T-cell (primary cell): ENCODE data around the gene FOXP2. TPM values are rescaled to one million over a fixed set of nuclear protein-coding genes. Genes with fewer than 3 reads are reported as not detected.

ENCODE experiments used
- ATAC-seq, 4 experiments: fragments of 200-7000 bp in 3 of 4; fragments of 150-1000 bp in 1 of 4; cut with Tn5 transposase; replicated peaks in 1 of 4; 1 replicate in 3 of 4; 2 replicates in 1 of 4; pipeline ENCODE4 v1.10.0; 2021; ENCODE audit warnings: moderate library complexity in 3 of 4, mild to moderate bottlenecking in 2 of 4, moderate number of reproducible peaks in 1 of 4
- CTCF ChIA-PET, 2 donors: fragments of 300-600 bp; sonication (Branson Sonifier 250); formaldehyde crosslinking; loops; one replicate each; lab custom pipeline; 2022; ENCODE audit warnings: antibody characterized with exemption in 2 of 2; lab: Charles Lee
- POLR2A ChIA-PET, 2 donors: fragments of 300-600 bp; sonication (Branson Sonifier 250); formaldehyde crosslinking; loops; one replicate each; lab custom pipeline; 2022; ENCODE audit warnings: antibody characterized with exemption in 2 of 2; lab: Charles Lee
- DNase-seq, 35 experiments: peaks; one replicate each; pipeline versions ENCODE4 v3.0.0 to v3.0.0-alpha.2; 2013 to 2023
- H3K27ac ChIP-seq: one replicate; pipeline ENCODE4 v1.5.1; 2013; ENCODE audit warnings: low read length
- H3K27me3 ChIP-seq, 2 experiments: replicated peaks in 1 of 2; 1 replicate in 1 of 2; 2 replicates in 1 of 2; pipeline versions ENCODE4 v1.6.1 to v1.7.0; 2013; ENCODE audit warnings: low read length in 1 of 2, mixed read lengths in 1 of 2; ENCODE audit not compliant: control insufficient read depth in 2 of 2, insufficient read depth in 2 of 2; ENCODE audit errors: extremely low read depth in 1 of 2
- H3K36me3 ChIP-seq, 2 donors: 1 replicate in 1 of 2; 2 replicates in 1 of 2; pipeline versions ENCODE4 v1.6.1 to v1.7.0; 2013; ENCODE audit warnings: low read length in 1 of 2; ENCODE audit not compliant: control insufficient read depth in 2 of 2, insufficient read depth in 1 of 2; ENCODE audit errors: extremely low read depth in 1 of 2
- H3K4me1 ChIP-seq, 2 experiments: 1 replicate in 1 of 2; 2 replicates in 1 of 2; pipeline versions ENCODE4 v1.6.1 to v1.7.0; 2013; ENCODE audit warnings: low read length in 2 of 2, mixed read lengths in 1 of 2; ENCODE audit not compliant: insufficient read depth in 2 of 2, control insufficient read depth in 1 of 2; ENCODE audit errors: extremely low read depth in 1 of 2
- H3K4me3 ChIP-seq, 2 donors: 1 replicate in 1 of 2; 2 replicates in 1 of 2; pipeline versions ENCODE4 v1.5.1 to v1.7.0; 2013; ENCODE audit warnings: mild to moderate bottlenecking in 2 of 2, low read length in 1 of 2, moderate library complexity in 1 of 2; ENCODE audit not compliant: control insufficient read depth in 1 of 2; ENCODE audit errors: extremely low read depth in 1 of 2
- H3K9me3 ChIP-seq: 2 replicates; pipeline ENCODE4 v1.7.0; 2013
- H3K27ac Mint-ChIP-seq, 2 donors: one replicate each; pipeline ENCODE4 v1.8.0; 2020 to 2021; ENCODE audit warnings: mild to moderate bottlenecking in 2 of 2, mixed read lengths in 2 of 2
- H3K27me3 Mint-ChIP-seq, 2 donors: one replicate each; pipeline ENCODE4 v1.8.0; 2021 to 2022; ENCODE audit warnings: mixed read lengths in 2 of 2
- H3K36me3 Mint-ChIP-seq: one replicate; pipeline ENCODE4 v1.8.0; 2021; ENCODE audit warnings: mixed read lengths
- H3K4me1 Mint-ChIP-seq, 3 donors: one replicate each; pipeline ENCODE4 v1.8.0; 2020 to 2022; ENCODE audit warnings: mixed read lengths in 3 of 3, mild to moderate bottlenecking in 1 of 3
- H3K4me3 Mint-ChIP-seq, 3 donors: one replicate each; pipeline ENCODE4 v1.8.0; 2020 to 2022; ENCODE audit warnings: mild to moderate bottlenecking in 3 of 3, mixed read lengths in 3 of 3, moderate library complexity in 3 of 3
- H3K9me3 Mint-ChIP-seq, 3 donors: one replicate each; pipeline ENCODE4 v1.8.0; 2020 to 2022; ENCODE audit warnings: mixed read lengths in 3 of 3
- WGBS: methylation state at CpG from one replicate; pipeline ENCODE4 v1.1.5; 2013; ENCODE audit warnings: missing lambda C conversion rate; ENCODE audit not compliant: insufficient coverage; 5-methylcytosine and 5-hydroxymethylcytosine counted together
- total RNA-seq, 35 experiments: library from RNA in 6 of 35; stranded (reverse) in 6 of 35; fragments of 120-200 nt in 1 of 35; gene quantifications; one replicate each; pipeline versions ENCODE4 v1.2.1 to v1.2.4 and lab custom pipeline; 2013 to 2026

The FOXP2 gene
- total RNA-seq, 5 donors from 2014 or later (not counting 1 experiment from before 2014, with no cell fraction given) = 0.19 TPM; not detected in 4

DNA sequence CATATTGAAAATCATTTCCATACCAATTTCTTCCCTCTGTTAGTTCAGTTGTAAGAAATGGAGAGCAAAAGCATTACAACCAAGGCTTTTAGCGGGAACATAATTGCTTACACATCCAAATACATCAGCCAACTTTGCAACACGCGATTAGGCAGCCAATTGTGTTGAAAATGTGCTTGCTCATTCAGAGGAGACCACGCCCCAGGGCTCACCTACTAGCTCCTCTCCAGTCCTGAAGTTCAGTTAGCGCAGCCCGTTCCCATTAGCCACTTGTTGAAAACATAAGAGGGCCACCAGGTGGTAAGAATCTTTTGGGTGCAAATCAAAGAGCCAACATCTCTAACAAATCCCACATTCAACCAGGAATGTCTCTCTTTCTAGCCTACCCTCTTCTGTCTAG is 294.0 kb downstream of the FOXP2 start:
- Mint-ChIP-seq H3K27ac (no peak overlapping the region), H3K36me3 (no peaks in the 10 kb centered on the region), H3K9me3 (no peaks in the 10 kb centered on the region), H3K4me3 (no peak overlapping the region), H3K27me3 (peaks cover 0 to 9% of the 10 kb centered on the region in 2 donors), H3K4me1 (no peaks in the 10 kb centered on the region)
- Histone ChIP-seq H3K36me3 (no peaks in the 10 kb centered on the region), H3K27ac (no peak overlapping the region), H3K27me3 (no peaks in the 10 kb centered on the region), H3K4me1 (no peaks in the 10 kb centered on the region), H3K9me3 (no peaks in the 10 kb centered on the region), H3K4me3 (no peak overlapping the region)
- 14% methylated on average over 1 of the region's 6 CpGs for WGBS
- ChIA-PET POLR2A (no interaction called here), CTCF (no interaction called here)
- ATAC-seq (no peak), DNase-seq (no peak)

DNA sequence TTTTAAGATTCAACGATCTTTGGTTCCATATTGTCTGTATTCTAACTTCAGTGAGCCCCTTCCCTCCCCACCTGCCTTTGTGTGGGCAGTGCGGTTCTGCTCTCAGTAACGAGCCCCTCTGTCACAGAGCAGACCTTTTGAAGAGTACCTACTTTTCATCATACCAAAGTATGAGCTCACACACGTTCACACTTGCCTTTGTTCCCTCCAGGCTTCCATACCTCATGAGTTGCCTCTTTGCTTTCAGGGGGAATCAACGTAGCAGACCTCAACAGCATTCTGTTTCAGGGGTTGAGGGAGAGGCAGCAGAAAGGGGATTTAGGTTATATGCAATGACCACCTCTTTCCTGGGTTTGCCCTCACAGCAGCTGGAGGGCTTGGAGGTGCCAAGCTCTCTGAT is 295.9 kb downstream of the FOXP2 start:
- Mint-ChIP-seq H3K9me3 (no peaks in the 10 kb centered on the region), H3K4me3 (no peak overlapping the region), H3K27ac (no peak overlapping the region), H3K27me3 (peaks cover 0 to 9% of the 10 kb centered on the region in 2 donors), H3K4me1 (no peaks in the 10 kb centered on the region), H3K36me3 (no peaks in the 10 kb centered on the region)
- no peak for DNase-seq
- Histone ChIP-seq H3K27me3 (no peaks in the 10 kb centered on the region), H3K36me3 (no peaks in the 10 kb centered on the region), H3K27ac (no peak overlapping the region), H3K4me3 (no peak overlapping the region), H3K9me3 (no peaks in the 10 kb centered on the region), H3K4me1 (no peaks in the 10 kb centered on the region)
- CTCF ChIA-PET = interaction anchor here in 1 of 2 donors (0.5 kb wide), 1 partner anchor 760 kb away, joined by 3 read pairs; no protein-coding TSS in a partner anchor
- POLR2A ChIA-PET = interaction anchor here in 1 of 2 donors (0.6 kb wide), 1 partner anchor 578 kb away, joined by 6 read pairs; no protein-coding TSS in a partner anchor
- WGBS = 83% methylated on average over 2 of the region's 5 CpGs
- ATAC-seq = no peak

DNA sequence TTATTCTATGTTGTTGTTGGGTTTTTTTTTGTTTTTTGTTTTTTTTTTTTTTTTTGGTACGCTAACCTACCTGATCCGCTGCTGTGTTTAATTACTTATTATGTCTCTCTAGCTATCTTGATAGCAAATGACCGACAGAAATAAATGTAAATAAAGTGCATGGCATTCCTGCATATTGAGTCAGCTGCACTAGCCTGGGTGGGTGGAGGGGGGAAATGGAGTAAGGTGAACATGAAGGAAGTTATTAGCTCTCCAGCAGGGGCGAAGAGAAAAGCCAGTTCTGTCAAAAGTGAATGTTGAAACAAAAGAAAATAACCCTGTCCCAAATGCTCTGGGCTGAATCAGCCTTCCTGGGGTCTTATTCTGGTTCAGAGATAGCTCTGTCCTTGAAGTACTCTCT is 296.6 kb downstream of the FOXP2 start:
- Mint-ChIP-seq H3K4me3 (no peak overlapping the region), H3K27me3 (peaks cover 0 to 9% of the 10 kb centered on the region in 2 donors), H3K4me1 (no peaks in the 10 kb centered on the region), H3K9me3 (no peaks in the 10 kb centered on the region), H3K36me3 (no peaks in the 10 kb centered on the region), H3K27ac (no peak overlapping the region)
- WGBS = 74% methylated on average over 2 of the region's 4 CpGs
- no peak for ATAC-seq
- POLR2A ChIA-PET = no interaction called here
- Histone ChIP-seq H3K9me3 (no peaks in the 10 kb centered on the region), H3K27ac (no peak overlapping the region), H3K4me3 (no peak overlapping the region), H3K4me1 (no peaks in the 10 kb centered on the region), H3K27me3 (no peaks in the 10 kb centered on the region), H3K36me3 (no peaks in the 10 kb centered on the region)
- DNase-seq = no peak
- CTCF ChIA-PET = no interaction called here

DNA sequence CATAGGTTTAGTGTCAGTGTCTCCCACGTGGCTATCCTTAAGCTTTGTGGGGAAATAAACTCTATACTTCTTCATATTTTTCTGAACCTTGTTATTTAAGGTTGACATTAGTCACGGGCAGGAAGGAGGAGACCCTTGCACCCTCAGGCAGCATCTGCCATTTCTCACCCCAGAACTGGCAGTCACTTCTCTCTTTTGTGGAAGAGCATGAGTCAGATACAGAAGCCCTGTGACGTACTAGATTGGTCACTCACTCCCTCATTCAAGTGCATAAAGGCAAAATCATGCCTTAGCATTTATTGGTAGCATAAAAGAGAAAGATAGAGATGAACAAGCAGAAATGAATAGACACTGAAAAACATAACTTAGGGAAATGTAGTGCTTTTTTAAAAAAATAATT is 301.3 kb downstream of the FOXP2 start:
- Mint-ChIP-seq H3K36me3 (no peaks in the 10 kb centered on the region), H3K27me3 (no peaks in the 10 kb centered on the region)

DNA sequence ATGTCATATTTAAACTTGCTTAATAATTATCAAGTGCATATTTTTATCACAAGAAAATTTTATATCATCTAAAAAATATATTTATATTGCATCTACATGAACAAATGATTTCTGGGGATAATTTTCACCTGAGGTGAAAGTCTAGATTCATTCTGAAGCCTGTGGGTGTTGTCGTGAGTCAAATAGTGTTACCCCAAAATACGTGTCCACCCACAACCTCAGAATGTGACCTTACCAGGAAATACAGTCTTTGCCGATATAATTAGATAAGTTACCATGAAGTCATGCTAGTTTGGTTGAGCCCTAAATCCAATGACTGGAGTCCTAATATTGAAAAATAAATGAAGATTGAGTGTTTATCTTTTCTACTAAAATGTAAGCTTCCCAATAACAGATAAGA is 304.2 kb downstream of the FOXP2 start:
- H3K4me3 ChIP-seq = no peak overlapping the region
- CTCF ChIA-PET = no interaction called here
- DNase-seq (no peak), ATAC-seq (no peak)
- Mint-ChIP-seq H3K4me1 (no peaks in the 10 kb centered on the region), H3K27me3 (no peaks in the 10 kb centered on the region), H3K36me3 (no peaks in the 10 kb centered on the region), H3K4me3 (no peak overlapping the region), H3K27ac (no peak overlapping the region), H3K9me3 (no peaks in the 10 kb centered on the region)
- H3K9me3 ChIP-seq = no peaks in the 10 kb centered on the region
- H3K4me1 ChIP-seq = no peaks in the 10 kb centered on the region
- H3K27me3 ChIP-seq = no peaks in the 10 kb centered on the region
- POLR2A ChIA-PET = no interaction called here
- WGBS = no CpG with 5 or more reads among the region's 3 CpGs
- no peaks in the 10 kb centered on the region for H3K36me3 ChIP-seq
- no peak overlapping the region for H3K27ac ChIP-seq

More for the DNA sequence above, 301.3 kb downstream of the FOXP2 start:
- no peaks in the 10 kb centered on the region for H3K27me3 ChIP-seq
- H3K9me3 Mint-ChIP-seq = no peaks in the 10 kb centered on the region
- H3K4me3 Mint-ChIP-seq = no peak overlapping the region
- no peaks in the 10 kb centered on the region for H3K4me1 ChIP-seq
- CTCF ChIA-PET = no interaction called here
- no peak overlapping the region for H3K4me3 ChIP-seq
- no peaks in the 10 kb centered on the region for H3K4me1 Mint-ChIP-seq
- H3K27ac ChIP-seq = no peak overlapping the region
- no CpG with 5 or more reads among the region's 3 CpGs for WGBS
- no peak for ATAC-seq
- no peak for DNase-seq
- no peak overlapping the region for H3K27ac Mint-ChIP-seq
- no peaks in the 10 kb centered on the region for H3K9me3 ChIP-seq
- H3K36me3 ChIP-seq = no peaks in the 10 kb centered on the region
- POLR2A ChIA-PET = no interaction called here

DNA sequence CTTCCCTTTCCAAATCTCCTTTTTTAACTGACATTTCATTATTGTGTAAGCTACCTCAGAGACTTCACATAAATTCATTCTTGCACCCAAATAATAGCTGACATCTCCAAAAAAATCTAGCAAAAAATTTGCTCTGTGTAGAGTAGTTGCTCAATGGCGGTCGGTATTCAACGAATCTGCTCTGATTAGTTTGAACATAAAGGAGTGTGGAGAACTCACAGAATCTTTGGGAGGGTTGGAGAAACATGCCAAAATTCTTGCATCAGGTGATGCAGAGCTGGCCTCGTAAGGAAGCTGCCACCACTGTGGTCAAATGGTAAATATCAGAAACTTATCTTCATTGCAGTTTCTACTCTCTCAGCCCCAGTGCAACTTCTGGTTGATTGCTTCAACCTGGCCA is 306.1 kb downstream of the FOXP2 start:
- Histone ChIP-seq H3K4me1 (no peaks in the 10 kb centered on the region), H3K27ac (no peak overlapping the region), H3K27me3 (no peaks in the 10 kb centered on the region), H3K9me3 (no peaks in the 10 kb centered on the region), H3K4me3 (no peak overlapping the region), H3K36me3 (no peaks in the 10 kb centered on the region)
- DNase-seq (no peak), ATAC-seq (no peak)
- Mint-ChIP-seq H3K27me3 (no peaks in the 10 kb centered on the region), H3K27ac (no peak overlapping the region), H3K36me3 (no peaks in the 10 kb centered on the region), H3K4me3 (no peak overlapping the region), H3K9me3 (no peaks in the 10 kb centered on the region), H3K4me1 (no peaks in the 10 kb centered on the region)
- no CpG with 5 or more reads among the region's 4 CpGs for WGBS
- ChIA-PET POLR2A (no interaction called here), CTCF (no interaction called here)

DNA sequence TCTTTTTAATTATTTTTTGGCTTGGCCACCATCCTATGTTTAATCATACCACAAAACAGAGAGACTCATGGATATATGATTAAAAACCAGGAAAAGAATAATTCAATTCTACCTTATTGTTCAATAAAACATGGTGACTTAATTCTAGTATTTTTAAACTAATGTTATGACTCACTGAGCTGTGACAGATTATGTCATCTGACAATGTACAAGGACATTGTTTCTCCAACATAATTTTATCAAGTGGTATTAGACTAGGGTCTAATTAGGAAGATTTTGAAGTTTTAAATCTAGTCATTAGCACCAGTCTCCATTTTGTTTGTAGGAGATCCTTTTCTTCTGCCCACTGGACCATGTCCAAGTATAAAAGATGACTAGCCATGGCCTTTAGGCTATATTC is 307.9 kb downstream of the FOXP2 start:
- no peaks in the 10 kb centered on the region for H3K36me3 ChIP-seq
- no peaks in the 10 kb centered on the region for H3K4me1 ChIP-seq
- H3K9me3 Mint-ChIP-seq = no peaks in the 10 kb centered on the region
- no peak overlapping the region for H3K4me3 ChIP-seq
- no peaks in the 10 kb centered on the region for H3K9me3 ChIP-seq
- H3K36me3 Mint-ChIP-seq = no peaks in the 10 kb centered on the region
- no peak overlapping the region for H3K27ac ChIP-seq
- H3K27me3 Mint-ChIP-seq = no peaks in the 10 kb centered on the region
- no peak overlapping the region for H3K4me3 Mint-ChIP-seq
- ChIA-PET POLR2A (no interaction called here), CTCF (no interaction called here)
- H3K27ac Mint-ChIP-seq = no peak overlapping the region
- no peaks in the 10 kb centered on the region for H3K27me3 ChIP-seq
- no peaks in the 10 kb centered on the region for H3K4me1 Mint-ChIP-seq
- ATAC-seq (no peak), DNase-seq (no peak)
